B cell (primary cell): ENCODE measurements around the gene PFDN1. TPM values are rescaled to one million over a fixed set of nuclear protein-coding genes. Genes with fewer than 3 reads are reported as not detected.

Experiments
- ATAC-seq: fragments of 200-7000 bp; cut with Tn5 transposase; one replicate; pipeline ENCODE4 v1.10.0; 2021; ENCODE audit warnings: low read depth, mild to moderate bottlenecking, moderate number of reproducible peaks, moderate library complexity
- CTCF ChIA-PET: fragments of 350-600 bp; sonication (Branson Sonifier 250); formaldehyde crosslinking; loops from one replicate; lab custom pipeline; 2021; ENCODE audit warnings: antibody characterized with exemption, inconsistent platforms; lab: Charles Lee
- POLR2A ChIA-PET: fragments of 350-600 bp; sonication (Branson Sonifier 250); formaldehyde crosslinking; loops from one replicate; lab custom pipeline; 2021; ENCODE audit warnings: antibody characterized with exemption; lab: Charles Lee
- DNase-seq: peaks from one replicate; pipeline ENCODE4 v3.0.0; 2013
- H2AFZ ChIP-seq: 2 replicates; pipeline ENCODE4 v1.6.1; 2012; ENCODE audit warnings: mild to moderate bottlenecking, low read depth, low read length; ENCODE audit not compliant: insufficient read depth, poor library complexity, severe bottlenecking
- H3K27ac ChIP-seq, 2 donors: 1 replicate in 1 of 2; 2 replicates in 1 of 2; pipeline ENCODE4 v1.5.1; 2012 to 2013; ENCODE audit warnings: low read length in 2 of 2, mild to moderate bottlenecking in 2 of 2, moderate library complexity in 1 of 2
- H3K27me3 ChIP-seq, 4 experiments: fragments of 200-600 bp in 1 of 4; sonication (generic) in 1 of 4; replicated peaks in 1 of 4; 1 replicate in 2 of 4; 2 replicates in 2 of 4; pipeline versions ENCODE4 v1.6.1 to v1.7.0; 2013 to 2016; ENCODE audit warnings: low read length in 3 of 4, mild to moderate bottlenecking in 2 of 4, mixed read lengths in 1 of 4, moderate library complexity in 1 of 4; ENCODE audit not compliant: insufficient read depth in 4 of 4, control insufficient read depth in 3 of 4; ENCODE audit errors: control extremely low read depth in 1 of 4
- H3K36me3 ChIP-seq, 2 experiments: replicated peaks in 1 of 2; 1 replicate in 1 of 2; 2 replicates in 1 of 2; pipeline versions ENCODE4 v1.6.1 to v1.7.1; 2013; ENCODE audit warnings: low read length in 1 of 2; ENCODE audit not compliant: insufficient read depth in 2 of 2, control insufficient read depth in 1 of 2; ENCODE audit errors: control extremely low read depth in 1 of 2, extremely low read depth in 1 of 2
- H3K4me1 ChIP-seq, 2 donors: fragments of 200-600 bp in 1 of 2; sonication (generic) in 1 of 2; 1 replicate in 1 of 2; 2 replicates in 1 of 2; pipeline versions ENCODE4 v1.5.1 to v1.6.1; 2013 to 2017; ENCODE audit warnings: low read length in 2 of 2; ENCODE audit not compliant: control insufficient read depth in 2 of 2, insufficient read depth in 2 of 2
- H3K4me2 ChIP-seq: replicated peaks from 2 replicates; pipeline ENCODE3; 2012; ENCODE audit warnings: mild to moderate bottlenecking, low read depth, low read length; ENCODE audit not compliant: poor library complexity, severe bottlenecking
- H3K4me3 ChIP-seq, 5 experiments: fragments of 200-600 bp in 1 of 5; sonication (generic) in 1 of 5; 1 replicate in 3 of 5; 2 replicates in 2 of 5; pipeline versions ENCODE4 v1.5.1 to v1.7.0; 2011 to 2016; ENCODE audit warnings: low read length in 4 of 5, mild to moderate bottlenecking in 4 of 5, low read depth in 2 of 5, control low read depth in 1 of 5, moderate library complexity in 1 of 5; ENCODE audit not compliant: insufficient read depth in 1 of 5; ENCODE audit errors: control extremely low read depth in 1 of 5, extremely low read depth in 1 of 5
- H3K79me2 ChIP-seq: fragments of 200-600 bp; sonication (generic); one replicate; pipeline ENCODE4 v1.6.0; 2016; ENCODE audit warnings: low read length; ENCODE audit not compliant: control insufficient read depth, insufficient read depth
- H3K9ac ChIP-seq: fragments of 200-600 bp; sonication (generic); 2 replicates; pipeline ENCODE4 v1.6.1; 2017; ENCODE audit warnings: mild to moderate bottlenecking, low read length, moderate library complexity
- H3K9me3 ChIP-seq, 3 donors: one replicate each; pipeline versions ENCODE4 v1.6.1 to v1.7.1; 2013; ENCODE audit warnings: low read length in 2 of 3; ENCODE audit not compliant: control insufficient read depth in 2 of 3, insufficient read depth in 1 of 3; ENCODE audit errors: control extremely low read depth in 1 of 3
- H4K20me1 ChIP-seq: 2 replicates; pipeline ENCODE4 v1.6.0; 2012; ENCODE audit warnings: mild to moderate bottlenecking, low read length; ENCODE audit not compliant: insufficient read depth, control insufficient read depth, poor library complexity, severe bottlenecking
- H3K27ac Mint-ChIP-seq: one replicate; pipeline ENCODE4 v1.8.0; 2021; ENCODE audit warnings: mixed read lengths
- H3K27me3 Mint-ChIP-seq: one replicate; pipeline ENCODE4 v1.8.0; 2021; ENCODE audit warnings: mixed read lengths
- H3K4me1 Mint-ChIP-seq: one replicate; pipeline ENCODE4 v1.8.0; 2021; ENCODE audit warnings: mixed read lengths
- H3K4me3 Mint-ChIP-seq: one replicate; pipeline ENCODE4 v1.8.0; 2021; ENCODE audit warnings: mixed read lengths
- H3K9me3 Mint-ChIP-seq: one replicate; pipeline ENCODE4 v1.8.0; 2022; ENCODE audit warnings: mixed read lengths; ENCODE audit not compliant: insufficient read depth
- CTCF ChIP-seq: fragments of 200-600 bp; IDR thresholded peaks from one replicate; pipeline ENCODE4 v1.8.0; 2022; ENCODE audit warnings: antibody characterized with exemption, mild to moderate bottlenecking
- EZH2 ChIP-seq: IDR thresholded peaks from 2 replicates; pipeline ENCODE4 v1.6.1; 2012; ENCODE audit warnings: borderline replicate concordance, low read depth, mild to moderate bottlenecking, moderate library complexity, low read length; ENCODE audit not compliant: insufficient read depth, poor library complexity, severe bottlenecking
- WGBS: methylation state at CpG from one replicate; pipeline ENCODE4 v1.1.5; 2013; ENCODE audit warnings: missing lambda C conversion rate; ENCODE audit not compliant: insufficient coverage; 5-methylcytosine and 5-hydroxymethylcytosine counted together
- intact Hi-C: fragments of 100-400 bp; cut with micrococcal nuclease; formaldehyde crosslinking; loops from one replicate; pipeline ENCODE4 v1.10.0; 2022
- polyA plus RNA-seq: library from polyadenylated mRNA; depleted of rRNA; stranded (reverse); fragments of >200 nt; gene quantifications from 2 replicates; pipeline ENCODE4 v1.2.3, GENCODE V29; 2012
- total RNA-seq, 2 donors: library from RNA; stranded (reverse); fragments of 120-200 nt in 1 of 2; gene quantifications; 1 replicate in 1 of 2; 2 replicates in 1 of 2; pipeline versions ENCODE4 v1.2.3 to v1.2.4, GENCODE V29; 2013 to 2022

Gene PFDN1
- total and polyA plus RNA-seq, 2 donors (not counting 1 experiment from before 2014, with no cell fraction given) = 30.3 to 31.2 TPM

DNA sequence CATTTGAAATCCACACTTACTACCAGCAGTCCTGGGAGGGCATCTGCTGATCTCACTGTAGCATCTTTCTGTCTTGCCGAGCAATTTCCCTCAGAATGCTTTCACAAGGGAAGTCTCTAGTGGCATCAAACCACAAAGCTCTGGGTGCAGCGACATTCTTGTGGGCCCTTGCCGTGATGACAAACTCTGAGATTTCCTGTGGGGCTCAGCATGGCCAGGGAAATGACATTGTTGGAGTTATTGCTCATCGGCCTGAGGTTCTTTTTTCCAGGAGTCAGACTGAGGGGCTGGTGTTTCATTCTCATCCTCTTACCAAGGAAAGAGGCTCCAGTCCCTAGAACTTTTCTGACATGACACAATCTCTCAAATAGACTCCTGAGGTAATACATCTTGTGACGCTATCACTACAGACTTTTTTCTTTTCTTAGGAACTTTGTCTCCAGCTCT is 51.4 kb downstream of the PFDN1 start:
- intact Hi-C loops = no loop called here

GRCh38 chr5:140250386-140250785 is 52.5 kb downstream of the PFDN1 start:
- Histone ChIP-seq H3K79me2 (peaks cover 14% of the 10 kb centered on the region), H2AFZ (no peak overlapping the region), H3K36me3 (peaks cover 0 to 16% of the 10 kb centered on the region in 2 experiments), H3K4me1 (peaks cover 20 to 31% of the 10 kb centered on the region in 2 donors), H3K4me2 (no peak overlapping the region), H3K4me3 (no peak overlapping the region), H4K20me1 (peaks cover 15% of the 10 kb centered on the region), H3K27me3 (no peaks in the 10 kb centered on the region), H3K27ac (no peak overlapping the region), H3K9ac (no peak overlapping the region), H3K9me3 (no peaks in the 10 kb centered on the region)
- CTCF ChIA-PET = interaction anchor here (1.3 to 24.1 kb wide), 2 partner anchors 10 to 98 kb away, joined by 6 to 594 read pairs; partner anchors contain the start of gene HBEGF
- Mint-ChIP-seq H3K4me1 (peaks cover 36% of the 10 kb centered on the region), H3K27ac (no peak overlapping the region), H3K9me3 (no peaks in the 10 kb centered on the region), H3K27me3 (no peaks in the 10 kb centered on the region), H3K4me3 (no peak overlapping the region)
- intact Hi-C loops = no loop called here
- POLR2A ChIA-PET = no interaction called here
- 100% methylated on average over 2 of the region's 6 CpGs for WGBS
- no peak for TF ChIP-seq CTCF
- no peak for TF ChIP-seq EZH2
- ATAC-seq (no peak), DNase-seq (no peak)

More for the DNA sequence above, 51.4 kb downstream of the PFDN1 start:
- Histone ChIP-seq H3K4me3 (no peak overlapping the region), H4K20me1 (peaks cover 24% of the 10 kb centered on the region), H3K4me1 (peaks cover 19 to 27% of the 10 kb centered on the region in 2 donors), H2AFZ (no peak overlapping the region), H3K9ac (peak overlapping the region; percentile 1), H3K27ac (peak overlapping the region in 1 of 2 donors; percentile 35), H3K79me2 (peaks cover 26% of the 10 kb centered on the region), H3K9me3 (no peaks in the 10 kb centered on the region), H3K27me3 (no peaks in the 10 kb centered on the region), H3K4me2 (peak overlapping the region; percentile 31), H3K36me3 (peaks cover 0 to 13% of the 10 kb centered on the region in 2 experiments)
- WGBS = 0% methylated on average over 3 of the region's 5 CpGs
- ATAC-seq (peak; percentile 47), DNase-seq (peak; percentile 58)
- Mint-ChIP-seq H3K4me1 (peaks cover 31% of the 10 kb centered on the region), H3K9me3 (no peaks in the 10 kb centered on the region), H3K27me3 (no peaks in the 10 kb centered on the region), H3K27ac (peak overlapping the region; percentile 51), H3K4me3 (no peak overlapping the region)
- no peak for TF ChIP-seq CTCF
- CTCF ChIA-PET = interaction anchor here (1.3 to 24.1 kb wide), 3 partner anchors 11 to 96 kb away, joined by 6 to 594 read pairs (median 6); partner anchors contain the start of gene HBEGF
- POLR2A ChIA-PET = interaction anchor here (0.6 kb wide), 2 partner anchors 15 to 299 kb away, joined by 4 to 5 read pairs; no protein-coding TSS in a partner anchor
